K562 (cell line): ENCODE data around the gene ZNF366. TPM values are rescaled to one million over a fixed set of nuclear protein-coding genes. Genes with fewer than 3 reads are reported as not detected.

ENCODE experiments used
- ATAC-seq: fragments of 200-7000 bp; cut with Tn5 transposase; 3 replicates; pipeline ENCODE4 v1.9.1; 2020; ENCODE audit warnings: moderate library complexity
- BruUV-seq: library from RNA; stranded (reverse); fragments of 400-500 nt; replicated peaks from 2 replicates; lab custom pipeline; 2021; lab: Mats Ljungman, UMichigan
- CTCF ChIA-PET: fragments of 300-600 bp; formaldehyde crosslinking; extraction: SDS; loops from one replicate; lab custom pipeline; 2021; ENCODE audit warnings: low intra/inter-chr PET ratio; lab: Yijun Ruan, JAX
- POLR2A ChIA-PET: fragments of 300-600, 350-650 bp; sonication (Branson Sonifier 250); formaldehyde crosslinking; extraction: SDS; loops from one replicate; lab custom pipeline; 2021; ENCODE audit warnings: antibody characterized with exemption, inconsistent platforms; lab: Yijun Ruan, JAX
- DNase-seq, 4 experiments: peaks; one replicate each; pipeline versions ENCODE4 v3.0.0 to v3.0.0-alpha.2; 2011 to 2018; ENCODE audit warnings: low spot score in 3 of 4, mixed read lengths in 3 of 4; ENCODE audit errors: extremely low read depth in 1 of 4
- FAIRE-seq: peaks from 2 replicates; lab custom pipeline; 2011; peaks lifted over from hg19 to GRCh38; lab: Jason Lieb, UNC
- H2AFZ ChIP-seq: 2 replicates; pipeline ENCODE4 v1.6.0; 2011; ENCODE audit warnings: low read depth, low read length, control low read depth, inconsistent platforms
- H3K27ac ChIP-seq: fragments of 200-600 bp; 3 replicates; pipeline ENCODE4 v1.8.0; 2011; ENCODE audit warnings: low read depth, mild to moderate bottlenecking, control low read depth, inconsistent platforms, low read length, moderate library complexity, mixed read lengths; ENCODE audit errors: extremely low read depth
- H3K27me3 ChIP-seq, 2 experiments: fragments of 300-600 bp in 1 of 2; 2 replicates in 1 of 2; 3 replicates in 1 of 2; pipeline versions ENCODE4 v1.6.0 to v1.8.0; 2011; ENCODE audit warnings: inconsistent platforms in 2 of 2, low read length in 2 of 2, mild to moderate bottlenecking in 1 of 2, mixed read lengths in 1 of 2, moderate library complexity in 1 of 2; ENCODE audit not compliant: control insufficient read depth in 2 of 2, insufficient read depth in 2 of 2
- H3K36me3 ChIP-seq: fragments of 300-600 bp; 3 replicates; pipeline ENCODE4 v1.8.0; 2011; ENCODE audit warnings: mild to moderate bottlenecking, low read length, inconsistent platforms; ENCODE audit not compliant: control insufficient read depth, insufficient read depth
- H3K4me1 ChIP-seq, 2 experiments: fragments of 200-600 bp in 1 of 2; replicated peaks in 1 of 2; 2 replicates in 1 of 2; 3 replicates in 1 of 2; pipeline versions ENCODE4 v1.5.1 to v1.8.0; 2011; ENCODE audit warnings: inconsistent platforms in 2 of 2, low read length in 2 of 2, mild to moderate bottlenecking in 1 of 2, mixed read lengths in 1 of 2, moderate library complexity in 1 of 2; ENCODE audit not compliant: control insufficient read depth in 2 of 2, insufficient read depth in 2 of 2
- H3K4me2 ChIP-seq: 2 replicates; pipeline ENCODE4 v1.6.1; 2011; ENCODE audit warnings: low read length, control low read depth, inconsistent platforms, mixed read lengths; ENCODE audit not compliant: insufficient read depth
- H3K4me3 ChIP-seq: fragments of 200-600 bp; sonication (generic), shearing (Covaris generic); 2 replicates; pipeline ENCODE4 v1.5.1; 2016; ENCODE audit warnings: control low read depth, inconsistent platforms
- H3K79me2 ChIP-seq: fragments of 200-600 bp; 3 replicates; pipeline ENCODE4 v1.8.0; 2011; ENCODE audit warnings: low read length, inconsistent platforms; ENCODE audit not compliant: control insufficient read depth, insufficient read depth
- H3K9ac ChIP-seq, 2 experiments: 2 replicates each; pipeline versions ENCODE4 v1.6.0 to v1.6.1; 2011; ENCODE audit warnings: low read depth in 2 of 2, low read length in 2 of 2, control low read depth in 1 of 2, inconsistent platforms in 1 of 2, mild to moderate bottlenecking in 1 of 2, mixed read lengths in 1 of 2; ENCODE audit not compliant: insufficient read depth in 1 of 2
- H3K9me1 ChIP-seq: one replicate; pipeline ENCODE4 v1.6.0; 2011; ENCODE audit warnings: inconsistent platforms, mild to moderate bottlenecking, low read length, moderate library complexity; ENCODE audit not compliant: control insufficient read depth, insufficient read depth
- H3K9me3 ChIP-seq: replicated peaks from 2 replicates; pipeline ENCODE4 v1.5.1; 2011; ENCODE audit warnings: low read depth, low read length, inconsistent platforms; ENCODE audit not compliant: control insufficient read depth, insufficient read depth
- H4K20me1 ChIP-seq: replicated peaks from 2 replicates; pipeline ENCODE4 v1.6.1; 2011; ENCODE audit warnings: low read length, inconsistent platforms, mixed read lengths; ENCODE audit not compliant: control insufficient read depth, insufficient read depth
- ARHGAP35 ChIP-seq: fragments of 450-650 bp; IDR thresholded peaks from 2 replicates; pipeline ENCODE4 v1.6.1; 2018; ENCODE audit not compliant: partially characterized antibody
- BHLHE40 ChIP-seq: IDR thresholded peaks from 2 replicates; pipeline ENCODE4 v1.6.1; 2011; ENCODE audit warnings: low read length, improper control_type of control experiment
- BRD9 ChIP-seq: fragments of 450-650 bp; IDR thresholded peaks from 2 replicates; pipeline ENCODE4 v1.6.1; 2018; ENCODE audit warnings: low read depth; ENCODE audit not compliant: partially characterized antibody
- GABPA ChIP-seq: fragments of 200-800 bp; sonication (Bioruptor generic); conservative IDR thresholded peaks from 2 replicates; pipeline ENCODE4 v1.6.1; 2016; ENCODE audit warnings: low read depth, missing genetic modification characterization, missing compliant biosample characterization
- HLTF ChIP-seq: fragments of 450-650 bp; IDR thresholded peaks from 2 replicates; pipeline ENCODE4 v1.6.1; 2016
- KDM4B ChIP-seq, 2 experiments: fragments of 450-650 bp in 1 of 2; sonication (generic) in 1 of 2; IDR thresholded peaks; 2 replicates each; pipeline ENCODE4 v1.6.1; 2016 to 2017; ENCODE audit warnings: borderline replicate concordance in 2 of 2, antibody characterized with exemption in 1 of 2, low read depth in 1 of 2, mild to moderate bottlenecking in 1 of 2
- MAFG ChIP-seq: fragments of 450-650 bp; conservative IDR thresholded peaks from 2 replicates; pipeline ENCODE4 v1.6.1; 2016; ENCODE audit warnings: missing genetic modification characterization, missing compliant biosample characterization
- NFIX ChIP-seq: fragments of 250-450 bp; sonication (Bioruptor Pico); IDR thresholded peaks from 2 replicates; pipeline ENCODE4 v1.4.0; 2020; ENCODE audit warnings: low read depth, mild to moderate bottlenecking, moderate library complexity
- PURB ChIP-seq: sonication (generic); formaldehyde crosslinking; IDR thresholded peaks from 2 replicates; pipeline ENCODE4 v1.9.0; 2021; ENCODE audit warnings: low read depth, mild to moderate bottlenecking, missing genetic modification reagents
- SETDB1 ChIP-seq: IDR thresholded peaks from one replicate; pipeline ENCODE4 v1.6.1; 2012; ENCODE audit warnings: low read length, control low read depth, inconsistent platforms
- SMARCB1 ChIP-seq: IDR thresholded peaks from 2 replicates; pipeline ENCODE4 v1.6.1; 2011; ENCODE audit warnings: improper control_type of control experiment, low read depth; ENCODE audit not compliant: insufficient read length
- TEAD4 ChIP-seq, 2 experiments: sonication (generic) in 1 of 2; formaldehyde crosslinking in 1 of 2; IDR thresholded peaks; 2 replicates each; pipeline versions ENCODE4 v1.6.1 to v1.8.0; 2012 to 2022; ENCODE audit warnings: borderline replicate concordance in 1 of 2, inconsistent platforms in 1 of 2, low read length in 1 of 2, mild to moderate bottlenecking in 1 of 2, missing genetic modification reagents in 1 of 2
- WHSC1 ChIP-seq: IDR thresholded peaks from one replicate; pipeline ENCODE4 v1.6.1; 2012; ENCODE audit warnings: low read length, control low read depth, inconsistent platforms
- WGBS: fragments of 100-300 bp; shearing (Covaris generic); methylation state at CpG from one replicate; pipeline ENCODE4 v1.1.6; 2016; ENCODE audit warnings: low coverage, mixed read lengths; ENCODE audit not compliant: insufficient coverage; ENCODE audit errors: missing lambda C conversion rate; 5-methylcytosine and 5-hydroxymethylcytosine counted together
- in situ Hi-C: fragments of 300-500 bp; cut with MboI; formaldehyde crosslinking; loops from 4 replicates; pipeline ENCODE4 v1.15.0; 2018; ENCODE audit warnings: inconsistent platforms, mixed read lengths
- intact Hi-C: fragments of 100-400 bp; cut with micrococcal nuclease; formaldehyde crosslinking; loops from 2 replicates; pipeline ENCODE4 v1.14.2; 2022
- polyA plus RNA-seq, 8 experiments: library from polyadenylated mRNA; depleted of rRNA in 4 of 8; stranded (reverse) in 5 of 8; unstranded in 3 of 8; fragments of >200 nt; fragmentation: Nextera tagmentation in 2 of 8; fragmentation: Illumina TruSeq in 1 of 8; extraction: Ambion mirVana in 2 of 8; extraction: Trizol in 1 of 8; gene quantifications; 2 replicates each; pipeline versions ENCODE4 v1.2.1 to v1.2.3, GENCODE V29; 2011 to 2014; ENCODE audit warnings: inconsistent platforms in 1 of 8, missing spikeins in 1 of 8
- total RNA-seq, 7 experiments: library from RNA; depleted of rRNA in 6 of 7; stranded (reverse); fragments of >200 nt in 6 of 7; fragmentation: Illumina TruSeq in 2 of 7; extraction: Trizol in 2 of 7; gene quantifications; 2 replicates each; pipeline versions ENCODE4 v1.2.1 to v1.2.3, GENCODE V29; 2011 to 2021; ENCODE audit warnings: low replicate concordance in 1 of 7

Gene ZNF366
- total and polyA plus RNA-seq, 9 of the 15 experiments (the other 6 are each of a cell fraction or from before 2014, with no cell fraction given) = not detected

GRCh38 chr5:72441094-72441723 is 66.0 kb downstream of the ZNF366 start (continued):
- no peak for TF ChIP-seq SETDB1
- no peak for TF ChIP-seq HLTF
- TF ChIP-seq, all 486 proteins: peak for 1

- intact Hi-C loops = no loop called here
- peaks cover 0 to 3% of the 10 kb centered on the region in 2 experiments; a peak in 3 of 5 replicates for H3K4me1 ChIP-seq
- FAIRE-seq = no peak
- TF ChIP-seq MAFG (tag) (no peak), TEAD4 (IDR thresholded peaks at IDR 0.05; ENCODE audit: low read length) (no peak), TEAD4 (CRISPR knock-in tag; IDR thresholded peaks at IDR 0.05; ENCODE audit: borderline replicate concordance) (no peak), SMARCB1 (no peak), WHSC1 (no peak), PURB (CRISPR knock-in tag) (no peak), GABPA (tag) (no peak), ARHGAP35 (no peak), KDM4B (IDR thresholded peaks at IDR 0.05; ENCODE audit: borderline replicate concordance in 2 of 2, low read depth in 1 of 2) (no peak), BHLHE40 (no peak), BRD9 (no peak), NFIX (CRISPR knock-in tag) (no peak)
- in situ Hi-C loops = no loop called here
- no peak overlapping the region for H2AFZ ChIP-seq
- H3K36me3 ChIP-seq = no peaks in the 10 kb centered on the region
- no TSS peak for BruUV-seq
- no peak overlapping the region for H3K4me3 ChIP-seq
- H4K20me1 ChIP-seq = no peaks in the 10 kb centered on the region
- no peaks in the 10 kb centered on the region for H3K9me3 ChIP-seq
- H3K79me2 ChIP-seq = no peaks in the 10 kb centered on the region
- peaks cover 0 to 6% of the 10 kb centered on the region in 2 experiments; a peak in 2 of 5 replicates for H3K27me3 ChIP-seq
- H3K4me2 ChIP-seq = no peak overlapping the region
- H3K9ac ChIP-seq = no peak overlapping the region
- POLR2A ChIA-PET = interaction anchor here (1.6 kb wide), 1 partner anchor 28 kb away, joined by 5 read pairs; no protein-coding TSS in a partner anchor
- 0% methylated on average over 1 of the region's 1 CpG for WGBS
- ATAC-seq = no peak
- H3K9me1 ChIP-seq = no peaks in the 10 kb centered on the region
- no peak overlapping the region for H3K27ac ChIP-seq
- CTCF ChIA-PET = no interaction called here
- DNase-seq = no peak
Measured at GRCh38 chr5:72440207-72440638, 67.0 kb downstream of the ZNF366 start.
